OCI-LY3 (cell line): ENCODE results near the gene LZTFL1.

ENCODE experiments used
- H2AFZ ChIP-seq: fragments of 200-600, 300-600 bp; shearing (Covaris generic); 2 replicates; pipeline ENCODE4 v1.6.0; 2014; ENCODE audit warnings: antibody characterized with exemption, low read depth, low read length
- H3K27ac ChIP-seq: fragments of 200-600, 300-600 bp; sonication (generic); 2 replicates; pipeline ENCODE4 v1.5.1; 2014; ENCODE audit warnings: mild to moderate bottlenecking, low read length, moderate library complexity, mixed read lengths
- H3K27me3 ChIP-seq: fragments of 200-600, 300-600 bp; sonication (generic); 2 replicates; pipeline ENCODE4 v1.6.1; 2014; ENCODE audit warnings: low read depth, low read length, mixed read lengths
- H3K36me3 ChIP-seq: fragments of 200-600, 300-600 bp; sonication (generic); replicated peaks from 2 replicates; pipeline ENCODE3; 2014; ENCODE audit warnings: low read depth, low read length, mixed read lengths
- H3K4me1 ChIP-seq: fragments of 300-600, 200-600 bp; sonication (generic); 2 replicates; pipeline ENCODE4 v1.6.1; 2014; ENCODE audit warnings: low read length, mixed read lengths
- H3K4me2 ChIP-seq: fragments of 200-600, 300-600 bp; sonication (generic); 2 replicates; pipeline ENCODE4 v1.6.1; 2014; ENCODE audit warnings: low read length, mixed read lengths
- H3K4me3 ChIP-seq: fragments of 300-600, 200-600 bp; sonication (generic); 2 replicates; pipeline ENCODE4 v1.5.1; 2014; ENCODE audit warnings: antibody characterized with exemption, mild to moderate bottlenecking, low read length, moderate library complexity
- H3K79me2 ChIP-seq: fragments of 300-600, 200-600 bp; shearing (Covaris generic); 2 replicates; pipeline ENCODE4 v1.6.1; 2014; ENCODE audit warnings: mild to moderate bottlenecking, low read length, mixed read lengths
- H3K9ac ChIP-seq: fragments of 300-600, 200-600 bp; shearing (Covaris generic); 2 replicates; pipeline ENCODE4 v1.6.0; 2014; ENCODE audit warnings: mild to moderate bottlenecking, low read length, moderate library complexity
- H3K9me3 ChIP-seq: fragments of 200-600, 300-600 bp; shearing (Covaris generic); 2 replicates; pipeline ENCODE4 v1.6.1; 2014; ENCODE audit warnings: low read length, mixed read lengths; ENCODE audit not compliant: insufficient read depth
- H4K20me1 ChIP-seq: fragments of 200-600, 300-600 bp; sonication (generic); 2 replicates; pipeline ENCODE4 v1.6.1; 2016; ENCODE audit warnings: low read length, mixed read lengths; ENCODE audit not compliant: insufficient read depth
- CTCF ChIP-seq: fragments of 200-600, 300-600 bp; sonication (generic); IDR thresholded peaks from 2 replicates; pipeline ENCODE4 v1.5.1; 2014; ENCODE audit warnings: antibody characterized with exemption, low read length, low read depth
- EZH2phosphoT487 ChIP-seq: fragments of 200-600 bp; shearing (Covaris generic); IDR thresholded peaks from 2 replicates; pipeline ENCODE4 v1.6.1; 2018; ENCODE audit warnings: antibody characterized with exemption, mixed run types, low read depth

The LZTFL1 gene

GRCh38 chr3:45887285-45887684, 45.4 kb upstream of the LZTFL1 start:
- no peak overlapping the region for H3K9ac ChIP-seq
- no peak overlapping the region for H3K4me2 ChIP-seq
- no peaks in the 10 kb centered on the region for H3K9me3 ChIP-seq
- no peaks in the 10 kb centered on the region for H3K79me2 ChIP-seq
- H3K27me3 ChIP-seq = peaks cover 80% of the 10 kb centered on the region
- no peak overlapping the region for H3K27ac ChIP-seq
- 0 out of 2 replicates have a peak, but pooled peaks cover 10% of the 10 kb centered on the region for H4K20me1 ChIP-seq
- no peaks in the 10 kb centered on the region for H3K36me3 ChIP-seq
- no peak overlapping the region for H3K4me3 ChIP-seq
- H2AFZ ChIP-seq = no peak overlapping the region
- H3K4me1 ChIP-seq = peaks cover 8% of the 10 kb centered on the region
- TF ChIP-seq EZH2phosphoT487 (no peak), CTCF (no peak)

GRCh38 chr3:45885979-45886705, 44.2 kb upstream of the LZTFL1 start, which contains the start of gene CCR9:
Gene CCR9 (plus strand): TSS chr3:45886543. CDS start chr3:45894934, 8,391 bp downstream.
- Histone ChIP-seq H3K9me3 (no peaks in the 10 kb centered on the region), H3K36me3 (no peaks in the 10 kb centered on the region), H3K9ac (no peak within 1 kb of the TSS), H3K4me3 (no peak within 1 kb of the TSS), H3K4me2 (no peak within 1 kb of the TSS), H4K20me1 (peaks cover 10% of the 10 kb centered on the region; the same call in 1 of the 2 replicates), H3K4me1 (peaks cover 8% of the 10 kb centered on the region), H3K79me2 (no peaks in the 10 kb centered on the region), H3K27me3 (peaks cover 80% of the 10 kb centered on the region), H2AFZ (no peak within 1 kb of the TSS), H3K27ac (no peak within 1 kb of the TSS)
- TF ChIP-seq CTCF (no peak), EZH2phosphoT487 (no peak)

GRCh38 chr3:45884368-45885201, 42.7 kb upstream of the LZTFL1 start:
- Histone ChIP-seq H3K4me2 (peak overlapping the region; percentile 18), H4K20me1 (peaks cover 13% of the 10 kb centered on the region; the same call in 1 of the 2 replicates), H3K36me3 (no peaks in the 10 kb centered on the region)

More at GRCh38 chr3:45884368-45885201, 42.7 kb upstream of the LZTFL1 start:
- Histone ChIP-seq H3K4me1 (peaks cover 8% of the 10 kb centered on the region), H2AFZ (no peak overlapping the region), H3K27me3 (peaks cover 77% of the 10 kb centered on the region), H3K9ac (no peak overlapping the region), H3K79me2 (no peaks in the 10 kb centered on the region), H3K9me3 (no peaks in the 10 kb centered on the region), H3K27ac (no peak overlapping the region), H3K4me3 (no peak overlapping the region)
- no peak for TF ChIP-seq CTCF
- TF ChIP-seq EZH2phosphoT487 = 0 out of 2 replicates have a peak, but pooled peaks have one; percentile 13
